GM21360 (cell line): ENCODE measurements around the gene TOM1L2.

ENCODE experiments used
- ATAC-seq: cut with Tn5 transposase; IDR thresholded peaks from one replicate; pipeline ENCODE4 v1.9.1; 2021; ENCODE audit warnings: mild to moderate bottlenecking, moderate library complexity; ENCODE audit not compliant: unreplicated experiment

TOM1L2 gene

DNA sequence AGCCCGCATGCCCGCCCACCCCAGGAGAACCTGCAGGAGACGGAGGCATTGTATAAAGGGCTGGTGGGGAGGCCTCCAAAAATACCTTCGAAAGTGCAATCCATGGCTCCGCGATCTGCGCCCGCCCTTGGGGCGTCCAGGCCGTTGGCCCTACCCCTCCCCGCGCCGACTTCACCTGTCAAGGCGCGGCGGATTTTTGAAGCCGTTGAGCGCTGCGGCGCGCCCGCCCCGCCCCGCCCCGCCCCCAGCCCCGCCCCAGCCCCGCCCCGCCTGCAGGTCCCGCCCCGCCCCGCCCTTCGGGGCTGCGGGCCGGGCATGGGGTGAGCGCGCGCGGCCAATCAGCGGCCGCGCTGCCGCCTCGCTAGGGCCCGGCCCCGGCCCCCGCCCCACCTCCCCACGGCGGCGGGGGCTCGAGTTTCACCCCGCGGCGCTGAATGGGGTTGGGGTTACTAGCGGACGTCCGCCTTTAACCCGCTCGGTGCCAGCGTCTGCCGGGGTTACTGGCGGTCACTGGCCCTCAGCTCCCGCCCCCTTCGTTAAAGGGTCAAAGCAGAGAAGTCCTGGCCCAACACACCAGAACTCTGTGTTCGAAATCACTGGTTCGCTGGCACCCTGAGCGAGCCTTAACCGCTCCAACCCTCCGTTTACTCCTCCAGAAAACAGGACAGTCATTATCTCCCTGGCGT lies 148.6 kb downstream of the TOM1L2 start:
- ATAC-seq = peak; percentile 73

DNA sequence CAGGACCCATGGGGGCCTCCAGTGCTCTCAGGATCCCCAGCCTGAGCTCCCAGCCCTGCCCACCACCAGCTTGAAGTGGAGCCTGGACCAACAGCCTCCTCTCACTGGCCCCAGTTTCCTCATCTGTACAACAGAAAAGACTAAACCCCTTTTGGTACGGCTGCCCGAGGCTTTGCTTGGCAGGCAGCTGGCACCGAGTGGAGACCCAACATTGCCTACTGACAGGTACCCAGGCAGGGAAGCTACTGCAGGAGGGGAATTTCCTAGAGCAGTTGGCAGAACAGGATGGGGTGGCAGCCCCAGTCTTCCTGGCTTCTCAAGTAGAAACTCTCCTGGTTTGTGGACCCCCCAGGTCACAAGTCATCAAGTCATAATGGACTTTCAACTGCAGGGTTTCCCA lies 149.6 kb downstream of the TOM1L2 start:
- no peak for ATAC-seq

DNA sequence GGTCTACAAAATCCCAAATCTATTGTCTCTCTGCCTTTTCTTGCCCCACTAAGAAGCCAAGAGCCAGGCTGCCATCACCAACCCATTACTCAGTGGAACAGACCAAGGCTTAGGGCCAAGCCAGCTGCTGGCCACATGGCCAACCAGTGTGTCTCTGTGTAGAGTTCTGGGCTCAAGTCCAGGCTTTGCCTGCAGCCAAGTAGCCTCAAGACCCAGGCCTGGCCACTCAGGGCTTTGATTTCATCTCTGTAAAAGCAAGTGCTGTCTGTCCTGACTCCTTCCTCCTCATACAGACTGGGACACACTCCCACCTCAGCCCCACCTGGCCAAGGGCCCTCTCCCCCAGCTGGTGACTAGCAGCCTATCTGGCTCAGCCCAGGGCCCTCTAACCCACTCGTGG lies 150.0 kb downstream of the TOM1L2 start:
- ATAC-seq = no peak

DNA sequence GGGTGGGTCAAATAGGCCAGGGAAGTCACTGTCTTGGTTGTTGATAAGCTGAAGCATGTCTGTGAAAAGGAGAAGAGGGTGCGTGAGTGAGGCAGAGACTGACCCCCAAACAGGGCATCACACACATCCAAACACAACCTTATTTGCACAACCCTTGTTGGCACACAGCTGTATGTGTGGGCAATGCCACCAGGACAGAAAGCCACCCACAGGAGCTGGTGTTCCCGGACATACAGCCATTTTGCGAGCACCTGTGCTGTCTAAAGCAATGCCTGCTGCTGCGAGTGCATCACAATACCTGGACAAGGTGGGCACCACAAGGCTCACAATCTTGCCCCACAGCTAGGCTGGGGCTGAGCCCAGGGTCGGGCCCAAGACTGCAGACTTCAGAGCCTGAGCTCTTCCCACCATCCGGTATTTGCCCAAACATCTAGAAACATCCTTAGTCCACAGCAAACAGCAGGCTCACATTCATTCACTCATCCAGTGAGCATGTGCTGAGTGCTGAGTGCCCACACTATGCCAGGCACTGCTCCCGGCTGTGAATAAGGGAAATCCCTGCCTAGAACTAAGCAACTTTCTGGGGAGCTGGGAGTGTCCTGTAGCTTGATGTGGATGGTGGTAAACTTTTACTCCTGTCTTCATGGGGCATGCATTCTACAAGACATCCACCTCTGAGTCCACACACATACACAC lies 151.6 kb downstream of the TOM1L2 start:
- ATAC-seq = no peak

DNA sequence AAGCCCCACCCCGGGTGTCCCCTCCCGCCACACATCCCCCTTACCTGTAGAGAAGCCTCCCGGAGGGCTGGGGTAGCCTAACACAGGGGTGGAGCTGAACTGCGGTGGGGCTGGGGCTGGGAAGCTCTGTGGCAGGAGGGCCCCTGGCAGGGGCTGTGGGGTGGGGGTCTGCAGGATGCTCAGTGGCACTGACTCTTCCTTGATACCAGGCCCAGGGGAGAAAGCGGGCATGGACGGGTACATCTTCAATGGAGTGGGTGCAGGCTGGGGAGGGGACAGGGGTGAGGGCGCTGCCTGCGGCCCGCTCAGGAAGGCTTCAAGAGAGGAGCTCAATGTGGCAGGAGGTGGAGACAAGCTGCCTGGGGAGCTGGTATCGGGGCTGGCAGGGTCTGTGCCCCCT lies 152.2 kb downstream of the TOM1L2 start:
- no peak for ATAC-seq

DNA sequence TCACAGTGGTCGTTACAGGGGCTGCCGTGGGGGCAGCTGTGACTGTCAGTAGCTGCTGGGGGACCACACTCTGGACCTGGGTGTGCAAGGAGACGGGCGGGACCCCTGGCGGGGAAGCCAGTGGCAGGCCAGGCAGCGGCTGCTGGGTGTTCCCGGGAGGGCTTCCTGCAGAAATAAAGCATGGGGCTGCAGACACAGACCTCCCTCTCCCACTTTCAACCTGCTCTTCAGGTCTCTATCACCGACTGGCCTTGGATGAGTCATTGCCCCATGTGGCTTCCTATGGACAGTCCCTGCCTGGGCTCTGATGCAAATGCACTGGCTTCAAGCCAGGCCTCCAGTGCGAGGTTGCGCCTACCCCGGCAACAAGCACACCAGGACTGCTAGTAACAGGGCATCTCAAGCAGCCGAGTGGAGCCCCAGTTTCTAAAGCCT lies 152.6 kb downstream of the TOM1L2 start:
- ATAC-seq = peak; percentile 37

DNA sequence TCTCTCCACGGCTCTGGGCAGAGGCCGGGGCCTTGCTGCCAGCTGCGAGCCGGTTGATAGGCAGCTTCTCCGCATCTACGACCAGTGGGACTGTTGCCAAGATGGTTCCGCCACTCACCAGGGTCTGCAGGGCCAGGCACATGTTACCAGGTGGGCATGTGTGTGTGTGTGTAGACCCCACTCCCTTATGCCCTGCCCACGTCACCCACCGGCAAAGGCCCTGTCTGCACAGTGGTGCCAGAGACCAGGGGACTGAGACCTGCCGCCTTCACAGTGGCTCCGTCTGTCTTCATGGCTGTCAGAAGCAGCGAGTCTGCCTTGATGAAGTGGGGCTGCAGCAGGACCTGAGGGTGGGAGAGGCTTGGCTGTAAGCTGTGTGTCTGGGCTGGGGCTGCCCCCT lies 153.1 kb downstream of the TOM1L2 start:
- ATAC-seq = no peak

DNA sequence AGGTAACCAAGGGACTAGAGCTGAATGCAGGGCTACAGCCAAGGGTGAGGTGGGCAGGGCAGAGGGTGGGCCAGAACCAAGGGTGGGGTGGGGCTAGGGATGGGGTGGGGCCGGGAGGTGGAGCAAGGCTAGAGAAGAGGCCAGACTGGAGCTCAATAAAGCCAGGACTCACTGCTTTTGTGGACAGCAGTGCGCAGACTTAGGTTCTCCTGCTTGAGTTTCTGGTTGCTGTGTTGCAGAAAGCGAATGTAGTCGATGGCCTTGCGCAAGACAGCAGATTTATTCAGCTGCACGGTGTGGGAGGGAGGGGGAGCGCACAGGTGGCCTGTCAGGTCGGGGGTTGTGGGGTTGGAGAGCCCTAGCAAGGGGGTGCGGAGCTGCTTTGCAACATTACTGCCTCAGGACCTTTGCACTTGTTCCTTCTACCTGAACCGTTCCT lies 154.1 kb downstream of the TOM1L2 start:
- ATAC-seq = no peak

DNA sequence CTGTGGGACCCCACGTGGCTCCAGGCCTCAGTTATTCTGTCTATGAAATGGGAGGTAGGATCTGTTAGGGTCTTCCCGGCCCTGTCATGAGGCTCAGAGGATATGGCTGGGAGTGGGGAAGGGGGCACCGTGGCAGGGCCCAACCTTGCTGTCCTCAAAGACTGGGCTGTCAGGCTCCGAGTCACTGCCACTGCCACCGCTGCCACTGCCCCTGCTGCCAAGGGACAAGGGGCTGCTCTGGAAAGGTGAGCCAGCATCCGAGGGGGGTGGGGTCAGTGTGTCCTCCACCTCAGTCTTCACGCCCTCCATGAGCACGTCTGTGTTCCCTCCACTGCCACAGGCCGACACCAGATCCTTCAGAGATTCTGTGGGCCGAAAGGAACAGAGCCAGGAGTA lies 154.7 kb downstream of the TOM1L2 start:
- ATAC-seq = no peak

DNA sequence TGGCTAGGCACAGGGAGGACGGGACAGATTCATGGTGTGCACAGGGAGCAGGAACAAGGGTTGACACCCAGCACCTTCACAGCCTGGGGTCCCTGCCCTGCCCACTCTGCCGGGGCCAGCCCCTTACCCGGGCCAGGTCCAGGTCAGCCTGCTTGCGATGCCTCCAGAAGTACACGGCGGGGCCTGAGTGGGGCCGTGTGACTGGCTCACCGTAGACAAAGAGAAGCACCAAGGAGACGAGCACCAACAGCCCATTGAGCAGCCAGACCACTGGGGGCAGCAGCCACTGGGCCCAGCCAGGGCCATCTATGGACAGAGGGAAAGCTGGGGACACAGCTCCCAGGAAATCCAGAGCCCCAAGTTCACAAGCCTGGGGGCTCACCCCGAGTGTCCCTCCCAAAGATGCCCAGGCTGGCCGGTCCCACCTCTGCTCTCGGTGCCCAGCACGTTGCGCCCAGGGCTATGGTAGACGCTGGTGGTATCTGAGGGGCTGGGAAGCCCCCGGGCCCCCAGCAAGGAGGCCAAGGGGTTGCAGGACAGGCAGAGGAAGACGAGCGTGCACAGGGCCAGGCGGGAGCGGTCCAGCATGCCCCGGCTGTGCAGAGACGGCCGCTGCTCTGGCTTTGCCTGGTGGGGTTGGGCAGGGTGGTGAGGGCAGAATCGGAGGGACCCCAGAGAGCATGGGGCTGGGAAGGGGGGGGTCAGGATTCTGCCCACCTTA lies 155.2 kb downstream of the TOM1L2 start:
- no peak for ATAC-seq

DNA sequence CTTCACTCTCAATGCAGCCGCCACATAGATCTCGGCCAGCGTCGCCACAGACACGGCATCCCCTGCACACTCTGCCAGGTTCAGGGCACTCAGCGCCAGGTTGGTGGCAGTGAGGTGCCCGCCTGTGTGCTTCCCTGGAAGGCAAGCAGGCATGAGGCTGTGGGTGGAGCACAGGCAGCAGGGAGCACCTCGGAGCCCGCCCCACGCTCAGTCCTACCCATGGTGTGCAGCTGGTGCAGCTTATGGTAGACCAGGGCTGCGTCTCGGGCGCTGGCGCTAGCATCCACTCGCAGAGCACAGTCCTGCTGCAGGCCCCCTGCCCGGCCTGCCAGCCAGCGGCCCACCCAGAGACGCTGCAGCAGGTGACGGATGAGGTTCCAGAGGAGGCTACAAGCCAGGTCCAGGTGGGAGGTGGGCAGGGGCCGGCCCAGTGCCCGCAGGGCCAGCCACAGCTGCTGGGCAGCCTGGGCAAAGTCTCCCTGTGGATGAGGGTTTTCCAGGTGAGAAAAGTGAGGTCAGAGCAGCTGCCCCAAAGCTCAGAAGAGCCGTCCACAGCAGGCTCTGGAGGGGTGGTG lies 155.9 kb downstream of the TOM1L2 start:
- no peak for ATAC-seq

DNA sequence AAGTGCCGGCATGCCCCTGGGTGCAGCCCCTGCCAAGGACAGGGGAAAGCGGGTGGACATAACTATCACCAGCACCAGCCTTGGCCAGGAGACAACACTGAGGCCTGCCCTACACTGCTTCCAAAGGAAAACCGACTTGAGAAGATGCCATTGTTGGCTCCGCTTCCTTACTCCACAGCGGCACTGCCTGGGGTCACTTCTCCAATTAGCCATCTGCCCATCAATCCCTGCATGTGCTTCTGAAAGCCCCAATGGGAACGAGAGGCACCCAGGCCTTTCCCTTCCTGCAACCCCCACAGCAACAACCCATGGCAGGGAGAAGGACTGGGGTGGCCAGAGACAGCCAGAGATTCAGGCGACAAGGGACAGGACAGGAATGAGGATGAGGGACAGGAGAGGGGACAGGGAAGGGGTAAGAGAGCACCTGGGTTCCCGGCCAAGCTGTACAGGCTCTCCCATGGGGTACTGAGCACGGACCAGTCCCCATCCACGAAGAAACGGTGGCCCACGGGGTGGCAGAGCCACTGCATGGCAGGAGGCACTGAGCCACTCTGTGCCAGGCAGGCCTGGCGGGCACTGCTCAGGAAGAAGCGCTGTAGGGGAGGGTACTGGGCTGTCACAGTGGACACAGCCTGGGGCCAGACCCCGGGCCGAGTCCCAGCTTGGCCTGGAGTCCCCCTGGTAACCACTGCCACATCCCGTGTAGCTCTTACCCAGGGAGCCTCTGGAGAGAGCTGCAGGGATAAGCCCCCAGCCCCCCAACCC lies 156.6 kb downstream of the TOM1L2 start:
- no peak for ATAC-seq

DNA sequence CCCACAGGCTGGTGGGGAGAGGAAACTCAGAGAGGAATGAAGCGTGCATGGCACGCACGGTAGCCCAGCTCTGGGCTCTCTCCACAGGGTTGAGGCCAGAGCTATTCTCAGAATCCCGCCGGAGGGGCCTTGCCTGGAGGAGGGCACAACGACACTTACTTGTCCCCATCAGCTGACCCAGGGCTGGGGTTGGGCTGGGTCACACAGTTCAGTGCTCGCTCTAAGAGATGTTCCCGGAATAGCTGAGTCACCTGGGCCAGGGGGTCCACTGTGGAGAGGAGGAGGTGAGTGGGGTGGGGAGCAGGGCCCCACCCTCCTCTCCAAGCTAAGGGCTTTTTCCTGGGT lies 157.2 kb downstream of the TOM1L2 start:
- no peak for ATAC-seq

DNA sequence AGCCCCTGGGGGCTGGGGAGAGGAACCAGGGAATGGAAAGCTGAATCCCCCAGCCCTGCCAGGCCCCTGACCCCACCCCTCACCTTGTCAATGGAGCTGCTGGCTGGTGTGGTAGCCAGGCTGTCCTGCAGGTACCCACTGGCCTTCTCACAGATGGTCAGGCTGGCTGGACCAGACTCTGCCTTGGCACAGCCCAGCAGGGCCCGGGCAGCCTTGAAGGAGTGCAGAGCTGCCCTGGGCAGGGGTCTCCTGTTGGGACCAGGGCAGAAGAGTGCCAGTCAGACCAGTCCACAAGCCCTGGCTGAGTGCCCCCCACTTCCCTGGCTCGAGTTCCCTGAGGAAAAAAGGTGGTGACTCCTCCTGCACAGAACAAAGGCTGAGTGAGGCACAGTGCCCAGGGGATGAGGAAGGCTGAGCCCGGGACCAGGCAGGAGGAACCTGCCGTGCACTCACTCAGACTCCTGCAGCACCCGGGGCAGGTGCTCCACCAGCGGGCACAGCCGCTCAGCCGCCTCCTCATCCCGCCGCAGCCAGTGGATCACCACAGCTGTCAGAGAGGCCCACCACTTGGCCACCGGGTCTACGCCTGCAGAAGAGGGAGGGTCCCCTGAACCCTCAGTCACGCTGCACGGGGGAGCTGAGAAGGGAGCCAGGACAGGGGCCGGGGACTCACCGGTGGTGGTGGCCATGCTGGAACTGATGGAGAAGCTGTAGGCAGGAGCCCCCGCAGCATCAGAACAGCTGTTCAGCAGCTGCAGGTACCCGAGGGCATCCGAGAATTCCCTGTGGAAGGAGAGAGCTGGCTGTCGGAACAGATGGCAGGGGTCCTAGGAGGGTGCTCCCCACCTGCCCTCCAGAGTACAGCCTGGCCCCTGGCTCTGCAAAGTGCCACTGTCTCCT lies 157.8 kb downstream of the TOM1L2 start:
- no peak for ATAC-seq

DNA sequence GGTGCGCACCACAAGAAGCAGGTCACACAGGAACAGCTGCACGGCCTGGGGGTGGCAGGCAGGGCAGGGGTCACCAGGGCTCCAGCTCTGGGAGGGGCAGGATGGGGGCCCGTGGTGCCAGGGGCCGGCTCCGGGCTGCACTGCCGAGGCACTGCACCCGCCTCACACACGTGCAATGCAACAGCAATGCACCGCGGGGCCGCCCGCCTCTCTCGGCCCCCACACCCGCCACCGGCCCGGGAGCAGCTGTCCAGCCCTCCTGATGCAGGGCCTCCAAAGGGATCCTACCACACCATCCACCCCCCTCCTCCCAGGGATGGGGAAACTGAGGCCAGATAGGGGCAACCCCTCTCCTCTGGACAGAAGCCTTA lies 158.5 kb downstream of the TOM1L2 start:
- ATAC-seq = no peak

DNA sequence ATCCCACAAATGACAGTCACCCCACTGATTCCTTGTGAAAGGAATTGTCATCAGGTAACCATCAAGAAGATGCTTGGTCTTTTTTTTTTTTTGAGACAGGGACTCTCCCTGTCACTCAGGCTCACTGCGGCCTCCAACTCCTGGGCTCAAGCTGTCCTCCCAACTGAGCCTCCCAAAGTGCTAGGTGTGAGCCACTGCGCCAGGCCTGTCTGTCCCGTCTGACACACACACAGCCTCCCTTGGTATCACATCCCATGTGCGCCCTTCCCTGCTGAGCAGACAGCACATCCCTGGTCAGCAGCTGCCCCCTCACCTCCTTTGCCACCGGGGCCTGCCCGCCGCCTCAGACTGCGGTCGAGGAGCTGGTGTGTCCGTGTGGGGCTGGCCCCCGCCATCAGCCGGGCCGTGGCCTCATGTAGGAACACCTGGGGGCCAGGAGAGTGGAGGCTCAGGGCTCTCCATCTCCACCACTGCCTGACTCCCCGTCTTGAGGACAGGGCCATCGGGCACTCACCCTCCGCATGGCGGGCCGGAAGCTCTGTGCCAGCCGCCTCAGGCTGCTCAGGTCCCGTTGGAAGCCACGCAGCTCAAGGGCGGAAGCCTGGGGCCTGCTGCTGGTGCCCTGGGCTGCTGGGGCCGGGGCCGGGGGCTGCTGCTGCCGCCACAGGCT lies 159.0 kb downstream of the TOM1L2 start:
- ATAC-seq = no peak

DNA sequence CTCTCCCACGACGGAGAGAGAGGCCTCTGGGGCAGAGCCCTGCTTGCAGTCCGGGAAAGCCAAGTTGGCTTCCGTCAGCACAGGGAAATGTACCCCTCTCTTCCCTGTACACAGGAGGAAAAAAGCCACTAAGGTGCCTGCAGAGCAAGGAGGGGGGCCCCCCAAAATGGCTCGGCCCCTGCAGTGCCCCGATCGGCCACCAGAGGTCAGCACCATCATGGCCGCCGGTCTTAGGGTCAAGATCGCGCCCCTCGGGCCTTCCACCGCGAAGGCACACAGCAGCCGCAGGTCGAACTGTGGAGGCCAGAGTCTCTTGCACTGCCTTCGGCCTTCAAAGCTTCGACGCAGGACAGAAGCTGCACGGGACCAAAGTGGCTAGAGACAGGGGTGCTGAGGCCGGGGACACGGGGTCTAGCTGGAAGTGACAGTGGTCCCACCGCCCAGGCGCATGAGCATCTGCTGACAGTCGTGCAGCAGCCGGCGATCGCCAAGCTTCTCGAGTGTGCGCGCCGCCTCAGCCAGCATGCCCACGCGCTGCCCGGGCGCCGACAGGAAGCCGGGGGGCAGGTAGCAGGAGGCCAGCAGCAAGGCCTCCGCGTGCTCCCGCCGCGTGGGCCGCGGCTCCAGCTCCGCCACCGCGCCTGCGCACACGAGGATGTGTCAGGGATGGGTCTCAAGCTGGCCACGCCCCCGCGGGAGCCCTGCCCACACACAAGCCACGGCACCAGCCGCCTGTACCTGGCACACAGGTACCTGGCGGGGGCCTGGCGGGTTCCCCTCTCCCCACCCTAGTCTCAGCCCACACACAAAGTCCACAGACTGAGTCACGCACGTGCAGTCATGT lies 159.8 kb downstream of the TOM1L2 start:
- no peak for ATAC-seq

DNA sequence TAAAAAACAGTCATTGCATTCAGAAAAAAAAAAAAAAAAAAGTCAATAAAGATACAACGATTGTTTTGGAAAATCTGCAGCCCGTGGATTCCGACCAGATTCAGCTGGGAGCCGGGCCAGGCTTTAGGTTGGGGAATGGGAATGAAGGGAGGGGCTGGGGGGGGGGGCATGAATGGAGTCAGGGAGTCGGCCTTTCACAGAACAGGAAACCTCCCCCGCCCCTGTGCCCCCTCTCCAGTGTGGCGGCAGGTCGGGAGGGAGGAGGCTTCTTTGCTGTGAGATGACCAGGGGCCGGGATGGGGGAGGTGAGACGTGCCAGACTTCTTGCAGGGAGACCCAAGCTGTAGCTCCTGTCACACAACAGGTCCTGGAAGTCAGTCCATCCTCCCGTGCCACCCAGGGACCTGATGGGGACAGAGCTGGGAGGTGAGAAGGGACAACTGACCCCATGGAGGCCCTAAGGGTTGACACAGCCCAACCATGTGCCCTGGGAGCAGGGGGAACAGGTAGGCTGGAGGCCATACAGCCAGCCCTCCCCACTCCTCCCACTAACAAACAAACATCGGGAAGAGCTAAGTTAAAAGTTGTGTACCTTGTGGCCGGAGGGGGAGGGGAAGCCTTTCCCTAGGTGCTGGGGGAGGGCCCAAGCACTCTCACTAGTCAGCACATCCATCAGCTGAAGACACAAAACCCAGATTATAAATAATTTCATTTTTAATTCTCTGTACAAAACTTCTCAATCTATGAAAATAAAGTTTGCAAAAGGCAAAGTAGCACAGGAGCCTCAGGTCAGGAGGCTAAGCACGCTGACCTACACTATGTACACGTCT lies 160.6 kb downstream of the TOM1L2 start:
- ATAC-seq = no peak
